Upper lobe of left lung (tissue), 6 donors: ENCODE results near the gene SORCS1. TPM values are rescaled to one million over a fixed set of nuclear protein-coding genes. Genes with fewer than 3 reads are reported as not detected.

Experiments
- ATAC-seq, 2 donors: fragments of 200-7000 bp; cut with Tn5 transposase; one replicate each; pipeline ENCODE4 v1.9.1; 2022; ENCODE audit warnings: mild to moderate bottlenecking in 2 of 2, moderate library complexity in 2 of 2; ENCODE audit not compliant: low FRiP score in 2 of 2
- DNase-seq, 2 donors: peaks; one replicate each; pipeline ENCODE4 v3.0.0-alpha.2; 2019 to 2020
- H3K27ac ChIP-seq, 4 donors: fragments of 200-600 bp; sonication (generic); one replicate each; pipeline ENCODE4 v1.5.1; 2016 to 2019
- H3K27me3 ChIP-seq, 4 donors: fragments of 200-600 bp; sonication (generic); one replicate each; pipeline ENCODE4 v1.5.1; 2017 to 2019
- H3K36me3 ChIP-seq, 4 donors: fragments of 200-600 bp; sonication (generic); one replicate each; pipeline ENCODE4 v1.5.1; 2016 to 2019
- H3K4me1 ChIP-seq, 4 donors: fragments of 200-600 bp; sonication (generic); one replicate each; pipeline ENCODE4 v1.5.1; 2018 to 2019
- H3K4me3 ChIP-seq, 4 donors: fragments of 200-600 bp; sonication (generic); one replicate each; pipeline ENCODE4 v1.5.1; 2017 to 2019; ENCODE audit warnings: mild to moderate bottlenecking in 2 of 4, moderate library complexity in 1 of 4
- H3K9me3 ChIP-seq, 4 donors: fragments of 200-600 bp; sonication (generic); one replicate each; pipeline ENCODE4 v1.5.1; 2018 to 2019
- CTCF ChIP-seq, 6 experiments: fragments of 450-650 bp in 4 of 6; fragments of 200-600 bp in 2 of 6; sonication (generic) in 2 of 6; IDR thresholded peaks; one replicate each; pipeline ENCODE4 v1.5.1; 2016 to 2019; ENCODE audit warnings: antibody characterized with exemption in 6 of 6
- EP300 ChIP-seq, 4 donors: sonication (generic); formaldehyde crosslinking; IDR thresholded peaks; one replicate each; pipeline ENCODE4 v1.5.1; 2017; ENCODE audit warnings: antibody characterized with exemption in 4 of 4, control low read depth in 2 of 4
- POLR2A ChIP-seq, 4 donors: fragments of 450-650 bp; IDR thresholded peaks; one replicate each; pipeline ENCODE4 v1.5.1; 2016 to 2017; ENCODE audit warnings: antibody characterized with exemption in 4 of 4, mild to moderate bottlenecking in 2 of 4
- POLR2AphosphoS5 ChIP-seq, 2 donors: sonication (generic); formaldehyde crosslinking; IDR thresholded peaks; one replicate each; pipeline ENCODE4 v1.5.1; 2017; ENCODE audit warnings: antibody characterized with exemption in 2 of 2
- WGBS, 2 donors: methylation state at CpG; one replicate each; pipeline ENCODE4 v1.1.5; 2017 to 2018; 5-methylcytosine and 5-hydroxymethylcytosine counted together
- total RNA-seq, 6 donors: library from RNA; depleted of rRNA in 4 of 6; stranded (reverse); fragments of >200 nt in 4 of 6; gene quantifications; one replicate each; pipeline versions ENCODE4 v1.1.0 to v1.2.1, GENCODE V29; 2016 to 2021
- donor health status: DM: no; HTN: no; CAD: no; lungs with moderate emphysema.
- donor health status: DM: no; HTN: yes; CAD: no; lungs with severe emphysema.

The SORCS1 gene
- total RNA-seq, 6 donors from 2014 or later: 0.10 to 0.77 (median 0.10) TPM; not detected in 3

DNA sequence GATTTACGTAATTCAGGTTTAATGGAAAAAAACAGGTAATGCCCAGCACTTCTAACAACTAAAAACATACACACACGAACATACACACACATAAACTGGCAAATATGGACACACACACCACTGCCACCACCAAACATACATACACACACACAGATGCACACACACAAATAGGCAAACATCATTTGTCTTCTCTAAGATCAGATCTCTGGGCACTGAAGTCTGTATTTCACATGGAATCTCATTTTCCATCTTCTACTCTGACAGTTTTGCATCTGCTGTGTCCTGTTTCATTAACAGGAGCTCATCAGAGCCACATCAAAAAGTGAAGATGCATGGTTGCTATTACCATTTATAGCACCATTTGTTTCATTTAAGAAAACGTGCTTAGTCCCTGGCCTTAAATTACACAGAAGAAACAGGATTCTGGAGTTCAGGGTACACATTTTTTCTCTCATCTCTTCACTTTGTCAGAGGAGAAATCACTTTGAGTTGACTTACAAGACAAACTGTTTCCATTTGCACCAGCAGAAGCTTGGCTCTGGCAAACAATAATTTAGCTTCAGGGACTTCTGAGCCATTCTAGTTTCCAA, 165.3 kb downstream of the SORCS1 start:
- no peak overlapping the region for H3K4me3 ChIP-seq
- no peaks in the 10 kb centered on the region for H3K27me3 ChIP-seq
- no peak for TF ChIP-seq CTCF (IDR thresholded peaks at IDR 0.05)
- no peak for TF ChIP-seq POLR2AphosphoS5 (IDR thresholded peaks at IDR 0.05)
- TF ChIP-seq EP300 (IDR thresholded peaks at IDR 0.05): no peak
- no peak for TF ChIP-seq POLR2A (IDR thresholded peaks at IDR 0.05)
- no peaks in the 10 kb centered on the region for H3K4me1 ChIP-seq
- ATAC-seq (no peak), DNase-seq (no peak)
- WGBS, 2 donors: 55 to 67% methylated on average over 3 of the region's 3 CpGs
- no peaks in the 10 kb centered on the region for H3K36me3 ChIP-seq
- H3K9me3 ChIP-seq: no peaks in the 10 kb centered on the region
- no peak overlapping the region for H3K27ac ChIP-seq

- Histone ChIP-seq H3K27ac (no peak overlapping the region), H3K4me3 (no peak overlapping the region), H3K4me1 (no peaks in the 10 kb centered on the region), H3K36me3 (no peaks in the 10 kb centered on the region), H3K9me3 (no peaks in the 10 kb centered on the region), H3K27me3 (no peaks in the 10 kb centered on the region)
- TF ChIP-seq POLR2A (IDR thresholded peaks at IDR 0.05): peak in 1 of 4 donors; percentile 32
- TF ChIP-seq CTCF (IDR thresholded peaks at IDR 0.05): no peak
- DNase-seq (peak in 1 of 2 donors; percentile 24), ATAC-seq (peak; percentile 67 to 90)
- 57 to 64% methylated on average over 4 of the region's 4 CpGs for WGBS, 2 donors
Observed at GRCh38 chr10:106997721-106998120, 166.8 kb downstream of the SORCS1 start.

- 89% methylated on average over 3 of the region's 3 CpGs for WGBS, 2 donors
- Histone ChIP-seq H3K27me3 (no peaks in the 10 kb centered on the region), H3K4me3 (no peak overlapping the region), H3K9me3 (no peaks in the 10 kb centered on the region), H3K4me1 (no peaks in the 10 kb centered on the region), H3K36me3 (no peaks in the 10 kb centered on the region), H3K27ac (no peak overlapping the region)
- no peak for ATAC-seq
- DNase-seq: no peak
- TF ChIP-seq EP300 (IDR thresholded peaks at IDR 0.05) (no peak), POLR2A (IDR thresholded peaks at IDR 0.05) (no peak), POLR2AphosphoS5 (IDR thresholded peaks at IDR 0.05) (no peak), CTCF (IDR thresholded peaks at IDR 0.05) (no peak)
Observed at GRCh38 chr10:106996510-106996909, 168.0 kb downstream of the SORCS1 start.

- 74% methylated on average over 4 of the region's 4 CpGs for WGBS, 2 donors
- Histone ChIP-seq H3K27me3 (no peaks in the 10 kb centered on the region), H3K4me1 (no peaks in the 10 kb centered on the region), H3K9me3 (no peaks in the 10 kb centered on the region), H3K27ac (no peak overlapping the region), H3K36me3 (no peaks in the 10 kb centered on the region), H3K4me3 (no peak overlapping the region)
- peak in 1 of 2 donors; percentile 79 for ATAC-seq
- TF ChIP-seq POLR2AphosphoS5 (IDR thresholded peaks at IDR 0.05) (no peak), CTCF (IDR thresholded peaks at IDR 0.05) (no peak), EP300 (IDR thresholded peaks at IDR 0.05) (no peak), POLR2A (IDR thresholded peaks at IDR 0.05) (no peak)
- DNase-seq: no peak
Observed at GRCh38 chr10:106992055-106992454, 172.5 kb downstream of the SORCS1 start.

- no peak for ATAC-seq
- DNase-seq: no peak
- 83% methylated on average over 4 of the region's 4 CpGs for WGBS, 2 donors
- H3K9me3 ChIP-seq: no peaks in the 10 kb centered on the region
- no peaks in the 10 kb centered on the region for H3K27me3 ChIP-seq
- H3K36me3 ChIP-seq: no peaks in the 10 kb centered on the region
- no peaks in the 10 kb centered on the region for H3K4me1 ChIP-seq
- H3K4me3 ChIP-seq: no peak overlapping the region
- no peak overlapping the region for H3K27ac ChIP-seq
- TF ChIP-seq POLR2A (IDR thresholded peaks at IDR 0.05): no peak
- no peak for TF ChIP-seq EP300 (IDR thresholded peaks at IDR 0.05)
- TF ChIP-seq POLR2AphosphoS5 (IDR thresholded peaks at IDR 0.05): no peak
- TF ChIP-seq CTCF (IDR thresholded peaks at IDR 0.05): no peak
Observed at GRCh38 chr10:106991091-106991490, 173.4 kb downstream of the SORCS1 start.
